Gastroesophageal sphincter (tissue), 4 donors: ENCODE data around the gene EHBP1L1. TPM values are rescaled to one million over a fixed set of nuclear protein-coding genes. Genes with fewer than 3 reads are reported as not detected.

Experiments used
- ATAC-seq: fragments of 150-250 bp; one replicate; pipeline ENCODE4 v1.9.1; 2016; ENCODE audit warnings: mild to moderate bottlenecking, moderate library complexity
- H3K27ac ChIP-seq, 4 donors: fragments of 200-600 bp; sonication (generic) in 3 of 4; 1 replicate in 3 of 4; 2 replicates in 1 of 4; pipeline ENCODE4 v1.5.1; 2016 to 2019
- H3K27me3 ChIP-seq: fragments of 200-600 bp; sonication (generic); one replicate; pipeline ENCODE4 v1.5.1; 2019
- H3K36me3 ChIP-seq, 2 donors: fragments of 200-600 bp; sonication (generic); one replicate each; pipeline ENCODE4 v1.5.1; 2019; ENCODE audit warnings: control low read depth in 1 of 2
- H3K4me1 ChIP-seq, 3 donors: fragments of 200-600 bp; sonication (generic); 1 replicate in 2 of 3; 2 replicates in 1 of 3; pipeline ENCODE4 v1.5.1; 2016 to 2019; ENCODE audit warnings: control low read depth in 2 of 3
- H3K4me3 ChIP-seq, 2 donors: fragments of 200-600 bp; sonication (generic); one replicate each; pipeline ENCODE4 v1.5.1; 2019; ENCODE audit warnings: mild to moderate bottlenecking in 1 of 2, moderate library complexity in 1 of 2
- H3K9me3 ChIP-seq, 3 donors: fragments of 200-600 bp; sonication (generic); one replicate each; pipeline ENCODE4 v1.5.1; 2017 to 2019; ENCODE audit warnings: control low read depth in 2 of 3
- CTCF ChIP-seq, 4 experiments: fragments of 200-600 bp in 2 of 4; fragments of 450-650 bp in 2 of 4; sonication (generic) in 1 of 4; IDR thresholded peaks; one replicate each; pipeline ENCODE4 v1.5.1; 2017 to 2019; ENCODE audit warnings: antibody characterized with exemption in 4 of 4, mild to moderate bottlenecking in 2 of 4, moderate library complexity in 2 of 4
- EP300 ChIP-seq: sonication (generic); formaldehyde crosslinking; IDR thresholded peaks from one replicate; pipeline ENCODE4 v1.6.1; 2017; ENCODE audit warnings: antibody characterized with exemption, mild to moderate bottlenecking
- POLR2A ChIP-seq, 2 donors: fragments of 450-650 bp; IDR thresholded peaks; one replicate each; pipeline ENCODE4 v1.6.1; 2017; ENCODE audit warnings: antibody characterized with exemption in 2 of 2, mild to moderate bottlenecking in 2 of 2, moderate library complexity in 1 of 2
- POLR2AphosphoS5 ChIP-seq: sonication (generic); formaldehyde crosslinking; IDR thresholded peaks from one replicate; pipeline ENCODE4 v1.6.1; 2017; ENCODE audit warnings: antibody characterized with exemption
- WGBS, 2 donors: methylation state at CpG; one replicate each; pipeline ENCODE4 v1.1.5; 2018; ENCODE audit warnings: low coverage in 1 of 2; 5-methylcytosine and 5-hydroxymethylcytosine counted together
- total RNA-seq, 4 donors: library from RNA; depleted of rRNA; stranded (reverse); fragments of >200 nt; gene quantifications; one replicate each; pipeline ENCODE4 v1.1.0, GENCODE V29; 2016

EHBP1L1 gene
- total RNA-seq, 4 donors from 2014 or later: 172 to 329 (median 202) TPM

GRCh38 chr11:65630215-65630614 lies 54.4 kb downstream of the EHBP1L1 start:
- H3K36me3 ChIP-seq: peaks cover 0 to 100% of the 10 kb centered on the region in 2 donors
- H3K4me3 ChIP-seq: no peak overlapping the region
- H3K27ac ChIP-seq: no peak overlapping the region
- no peak for ATAC-seq
- H3K9me3 ChIP-seq: no peaks in the 10 kb centered on the region
- peaks cover 0 to 10% (median 0%) of the 10 kb centered on the region in 3 donors for H3K4me1 ChIP-seq
- no peaks in the 10 kb centered on the region for H3K27me3 ChIP-seq
- WGBS, 2 donors: no CpG with 5 or more reads among the region's 11 CpGs
- no peak for TF ChIP-seq EP300

DNA sequence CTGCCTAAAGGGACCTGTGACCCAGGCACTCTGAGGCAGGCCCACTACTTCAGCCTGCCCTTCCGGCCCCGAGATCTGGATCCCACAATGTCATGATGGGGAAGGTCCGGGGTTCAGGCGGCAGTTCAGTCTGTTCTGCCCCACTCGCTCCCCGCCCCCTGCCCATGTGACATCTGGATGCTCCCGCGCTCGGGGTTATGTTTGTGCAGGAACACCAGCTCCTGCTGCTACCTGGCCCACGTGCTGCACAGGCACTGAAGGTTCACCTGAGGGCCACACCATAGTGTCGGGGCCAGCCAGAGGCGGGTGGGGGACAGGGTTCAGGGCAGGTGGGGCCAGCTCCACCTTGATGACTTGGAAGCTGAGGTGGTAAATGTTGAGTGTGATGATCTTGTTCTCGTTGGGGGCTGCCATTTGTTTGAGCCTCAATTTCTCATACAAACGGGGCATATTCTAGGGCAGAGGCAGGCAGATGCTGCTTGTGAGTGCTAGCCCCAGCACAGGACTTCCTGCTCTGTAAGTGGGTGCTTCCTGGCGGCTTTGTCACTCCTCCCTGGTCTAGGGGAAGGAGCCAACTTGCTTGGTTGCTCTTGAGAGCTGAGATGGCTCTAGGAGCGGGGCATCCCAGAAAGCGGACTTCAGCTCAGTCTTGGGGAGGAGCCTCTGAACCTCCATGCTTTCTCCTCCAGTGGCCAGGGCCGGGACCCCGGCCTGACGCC lies 57.7 kb downstream of the EHBP1L1 start:
- peaks cover 0 to 86% of the 10 kb centered on the region in 2 donors for H3K36me3 ChIP-seq
- WGBS, 2 donors: no CpG with 5 or more reads among the region's 20 CpGs
- no peak for ATAC-seq

GRCh38 chr11:65634109-65634436 lies 58.2 kb downstream of the EHBP1L1 start:
- ATAC-seq: no peak
- H3K4me1 ChIP-seq: peaks cover 0 to 23% (median 11%) of the 10 kb centered on the region in 3 donors
- peaks cover 0 to 81% of the 10 kb centered on the region in 2 donors for H3K36me3 ChIP-seq
- TF ChIP-seq POLR2AphosphoS5 (no peak), CTCF (IDR thresholded peaks at IDR 0.05) (no peak)
- no peaks in the 10 kb centered on the region for H3K9me3 ChIP-seq
- H3K27ac ChIP-seq: no peak overlapping the region
- no peak overlapping the region for H3K4me3 ChIP-seq
- no peaks in the 10 kb centered on the region for H3K27me3 ChIP-seq
- no CpG with 5 or more reads among the region's 14 CpGs for WGBS, 2 donors

More for the DNA sequence above, 57.7 kb downstream of the EHBP1L1 start:
- no peak overlapping the region for H3K27ac ChIP-seq
- no peaks in the 10 kb centered on the region for H3K27me3 ChIP-seq
- no peak overlapping the region for H3K4me3 ChIP-seq
- TF ChIP-seq POLR2A (IDR thresholded peaks at IDR 0.05): no peak
- TF ChIP-seq POLR2AphosphoS5: no peak
- no peak for TF ChIP-seq CTCF (IDR thresholded peaks at IDR 0.05)
- TF ChIP-seq EP300: no peak
- no peaks in the 10 kb centered on the region for H3K9me3 ChIP-seq
- peaks cover 0 to 18% (median 6%) of the 10 kb centered on the region in 3 donors for H3K4me1 ChIP-seq

DNA sequence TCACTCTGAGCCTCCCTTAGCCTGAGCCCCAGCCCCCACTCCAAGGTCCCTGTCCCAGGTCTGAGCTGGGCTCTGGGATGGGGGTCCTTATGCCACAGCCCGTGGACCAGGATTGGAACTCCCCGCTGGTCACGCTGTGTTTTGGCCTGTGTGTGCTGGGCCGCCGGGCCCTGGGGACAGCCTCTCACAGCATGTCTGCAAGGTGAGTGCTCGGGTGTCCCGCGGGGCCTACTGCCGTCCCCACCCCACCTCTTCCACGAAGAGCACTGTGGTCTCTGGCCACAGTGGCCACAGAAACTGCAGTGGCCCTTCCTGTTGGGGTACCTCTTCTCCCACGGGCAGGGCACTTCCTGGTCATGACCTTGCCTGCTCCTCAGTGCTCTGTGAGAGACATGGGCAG lies 58.6 kb downstream of the EHBP1L1 start:
- Histone ChIP-seq H3K27me3 (no peaks in the 10 kb centered on the region), H3K27ac (no peak overlapping the region), H3K4me3 (no peak overlapping the region), H3K36me3 (peaks cover 0 to 77% of the 10 kb centered on the region in 2 donors), H3K9me3 (no peaks in the 10 kb centered on the region), H3K4me1 (peaks cover 0 to 27% (median 15%) of the 10 kb centered on the region in 3 donors)
- ATAC-seq: no peak
- WGBS, 2 donors: no CpG with 5 or more reads among the region's 11 CpGs
- TF ChIP-seq EP300 (no peak), CTCF (IDR thresholded peaks at IDR 0.05) (no peak), POLR2A (IDR thresholded peaks at IDR 0.05) (no peak), POLR2AphosphoS5 (no peak)

GRCh38 chr11:65634905-65635731 lies 59.3 kb downstream of the EHBP1L1 start:
- Histone ChIP-seq H3K4me1 (peaks cover 0 to 34% (median 21%) of the 10 kb centered on the region in 3 donors), H3K36me3 (peaks cover 0 to 70% of the 10 kb centered on the region in 2 donors), H3K4me3 (no peak overlapping the region), H3K27me3 (no peaks in the 10 kb centered on the region), H3K9me3 (no peaks in the 10 kb centered on the region), H3K27ac (no peak overlapping the region)
- ATAC-seq: no peak
- WGBS, 2 donors: 60 to 88% methylated on average over 1 to 10 of the region's 46 CpGs
- TF ChIP-seq EP300 (no peak), POLR2A (IDR thresholded peaks at IDR 0.05) (no peak), POLR2AphosphoS5 (no peak), CTCF (IDR thresholded peaks at IDR 0.05) (no peak)
